ENCODE measurements around the gene IFT122.
"Not testable (repeated sequence)": the region's sequence is repeated elsewhere in the genome, so short reads cannot be mapped to it uniquely, and the experiment has no call there.

The IFT122 gene

DNA sequence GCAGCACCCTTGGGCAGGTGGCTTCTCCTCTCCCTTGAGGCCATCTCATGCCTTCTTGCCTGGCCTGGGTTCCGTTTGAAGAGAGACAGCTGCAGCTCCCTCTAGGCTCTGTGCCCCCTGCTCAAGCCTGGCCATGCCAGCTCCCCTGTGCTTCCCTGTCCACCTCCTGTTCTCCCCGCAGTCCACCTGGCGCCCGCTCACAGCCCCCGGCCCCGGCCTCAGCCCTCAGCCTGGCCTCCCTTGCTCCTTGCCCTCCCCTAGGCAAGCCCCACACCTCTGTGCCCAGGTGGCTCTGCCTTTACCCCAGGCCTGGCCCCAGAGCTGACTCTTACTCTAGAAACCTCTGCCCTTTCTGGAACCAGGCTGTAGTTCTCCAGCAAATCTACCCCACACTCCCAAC lies 74.5 kb downstream of the IFT122 start:
- Histone ChIP-seq H3K27ac (ENCODE audit: insufficient read depth, low read length, poor library complexity, severe bottlenecking) (no peak overlapping the region), H3K27me3 (replicated peaks; ENCODE audit: control insufficient read depth, insufficient read depth, low read length, poor library complexity, severe bottlenecking) (no peaks in the 10 kb centered on the region), H3K4me1 (ENCODE audit: control insufficient read depth, insufficient read depth, low read length, poor library complexity, severe bottlenecking) (no peaks in the 10 kb centered on the region), H3K4me3 (ENCODE audit: insufficient read depth, low read depth, low read length, poor library complexity, severe bottlenecking) (no peak overlapping the region), H3K36me3 (ENCODE audit: control insufficient read depth, insufficient read depth, low read length) (no peaks in the 10 kb centered on the region), H3K9me3 (ENCODE audit: control insufficient read depth, low read length) (no peaks in the 10 kb centered on the region)
- DNase-seq, result no peak

DNA sequence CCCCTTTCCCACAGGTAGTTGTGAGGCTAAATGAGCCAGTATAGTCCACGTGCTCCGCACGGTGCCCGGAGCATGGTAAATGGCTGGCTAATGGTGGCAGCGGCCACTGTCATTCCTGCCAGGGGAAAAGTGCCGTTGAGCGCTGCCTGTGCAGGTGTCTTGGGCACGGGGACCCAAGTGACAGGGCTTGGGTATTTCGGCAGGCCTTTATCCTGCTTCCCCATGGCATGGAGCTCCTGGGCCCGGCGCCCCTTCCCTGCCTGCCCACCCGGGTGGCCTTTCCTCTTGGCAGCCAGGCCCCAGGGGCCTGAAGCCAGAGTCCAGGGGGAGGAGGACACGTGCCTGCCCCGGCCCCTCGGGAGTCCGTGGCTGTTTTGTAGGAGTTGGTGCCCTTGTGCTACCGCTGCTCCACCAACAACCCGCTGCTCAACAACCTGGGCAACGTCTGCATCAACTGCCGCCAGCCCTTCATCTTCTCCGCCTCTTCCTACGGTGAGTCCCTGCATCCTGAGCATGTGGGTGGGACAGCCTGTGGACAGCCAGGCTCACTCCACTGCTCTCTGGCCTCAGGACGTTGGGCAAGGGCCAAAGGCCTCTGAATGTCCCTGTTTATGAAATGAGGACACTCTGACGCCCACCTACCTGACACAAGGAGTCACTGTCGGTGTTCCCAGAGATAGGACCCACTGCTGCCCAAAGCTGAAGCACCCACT lies 75.2 kb downstream of the IFT122 start:
- H3K27me3 ChIP-seq (replicated peaks; ENCODE audit: control insufficient read depth, insufficient read depth, low read length, poor library complexity, severe bottlenecking); DNase-seq; H3K4me3 ChIP-seq (ENCODE audit: insufficient read depth, low read depth, low read length, poor library complexity, severe bottlenecking); H3K36me3 ChIP-seq (ENCODE audit: control insufficient read depth, insufficient read depth, low read length); H3K9me3 ChIP-seq (ENCODE audit: control insufficient read depth, low read length); H3K4me1 ChIP-seq (ENCODE audit: control insufficient read depth, insufficient read depth, low read length, poor library complexity, severe bottlenecking); H3K27ac ChIP-seq (ENCODE audit: insufficient read depth, low read length, poor library complexity, severe bottlenecking): not testable (repeated sequence)

DNA sequence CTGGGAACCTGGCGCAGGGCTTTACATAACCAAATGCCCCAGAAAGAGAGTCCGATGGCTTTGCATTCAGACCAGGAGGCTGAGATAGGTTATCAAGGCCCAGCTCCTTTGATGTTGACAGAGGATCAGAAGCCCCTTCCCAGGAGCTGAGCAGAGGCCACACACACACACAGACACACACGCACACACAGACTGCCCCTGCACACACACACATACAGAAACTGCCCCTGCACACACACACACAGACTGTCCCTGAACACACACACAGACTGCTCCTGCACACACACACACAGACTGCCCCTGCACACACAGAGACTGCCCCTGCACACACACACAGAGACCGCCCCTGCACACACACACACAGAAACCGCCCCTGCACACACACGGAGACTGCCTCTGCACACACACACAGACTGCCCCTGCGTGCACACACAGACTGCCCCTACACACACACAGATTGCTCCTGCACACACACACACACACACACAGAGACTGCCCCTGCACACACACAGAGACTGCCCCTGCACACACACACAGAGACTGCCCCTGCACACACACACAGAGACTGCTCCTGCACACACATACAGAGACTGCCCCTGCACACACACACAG lies 75.9 kb downstream of the IFT122 start:
- H3K4me3 ChIP-seq (ENCODE audit: insufficient read depth, low read depth, low read length, poor library complexity, severe bottlenecking); DNase-seq; H3K36me3 ChIP-seq (ENCODE audit: control insufficient read depth, insufficient read depth, low read length); H3K9me3 ChIP-seq (ENCODE audit: control insufficient read depth, low read length); H3K4me1 ChIP-seq (ENCODE audit: control insufficient read depth, insufficient read depth, low read length, poor library complexity, severe bottlenecking); H3K27ac ChIP-seq (ENCODE audit: insufficient read depth, low read length, poor library complexity, severe bottlenecking); H3K27me3 ChIP-seq (replicated peaks; ENCODE audit: control insufficient read depth, insufficient read depth, low read length, poor library complexity, severe bottlenecking): not testable (repeated sequence)

DNA sequence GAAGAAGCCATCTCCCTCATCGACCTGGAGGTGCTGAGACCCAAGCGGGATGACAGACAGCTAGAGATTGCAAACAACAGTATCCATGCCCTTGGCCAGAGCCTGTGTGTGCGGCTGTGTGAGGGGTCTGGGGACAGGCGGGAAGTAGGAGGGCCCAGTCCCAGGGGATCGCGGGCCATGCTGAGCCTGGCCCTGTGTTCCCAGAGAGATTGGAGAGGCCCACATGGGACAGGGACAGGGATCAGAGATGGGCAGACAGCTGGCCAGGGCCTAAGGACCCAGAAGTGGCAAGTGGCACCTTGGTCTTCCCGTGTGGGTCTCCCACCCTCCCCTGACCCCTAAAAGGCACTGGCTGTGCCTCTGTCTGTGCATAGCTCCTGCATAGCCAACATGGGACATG lies 77.5 kb downstream of the IFT122 start:
- Histone ChIP-seq H3K36me3 (ENCODE audit: control insufficient read depth, insufficient read depth, low read length) (no peaks in the 10 kb centered on the region), H3K4me1 (ENCODE audit: control insufficient read depth, insufficient read depth, low read length, poor library complexity, severe bottlenecking) (no peaks in the 10 kb centered on the region), H3K4me3 (ENCODE audit: insufficient read depth, low read depth, low read length, poor library complexity, severe bottlenecking) (no peak overlapping the region), H3K27ac (ENCODE audit: insufficient read depth, low read length, poor library complexity, severe bottlenecking) (no peak overlapping the region), H3K27me3 (replicated peaks; ENCODE audit: control insufficient read depth, insufficient read depth, low read length, poor library complexity, severe bottlenecking) (no peaks in the 10 kb centered on the region), H3K9me3 (ENCODE audit: control insufficient read depth, low read length) (no peaks in the 10 kb centered on the region)
- DNase-seq, result no peak

DNA sequence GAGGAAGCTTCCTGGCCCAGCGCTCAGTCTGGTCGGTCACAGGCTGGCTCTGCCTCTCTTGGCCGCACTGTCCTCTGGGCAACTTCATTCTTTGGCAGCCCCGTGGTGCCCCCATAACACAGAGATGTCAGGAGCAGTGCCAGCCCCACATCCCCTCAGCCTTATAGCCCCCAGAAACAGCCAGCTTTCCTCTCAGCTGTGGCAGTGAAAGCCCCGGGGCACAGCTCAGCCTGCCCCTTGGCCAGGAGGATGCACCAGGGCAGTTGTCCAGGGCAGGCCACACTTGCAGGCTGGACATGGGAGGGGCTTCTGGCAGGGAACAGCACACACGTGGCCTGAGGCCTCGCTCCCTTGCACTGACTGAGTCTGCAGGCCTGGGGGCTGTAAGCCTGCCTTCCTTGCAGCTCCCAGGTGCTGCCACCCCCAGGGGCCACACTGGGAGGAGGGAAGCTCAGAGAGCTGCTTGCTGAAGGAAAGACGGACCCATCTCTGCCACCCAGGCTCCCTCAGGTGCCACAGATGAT lies 78.1 kb downstream of the IFT122 start:
- H3K36me3 ChIP-seq (ENCODE audit: control insufficient read depth, insufficient read depth, low read length), result no peaks in the 10 kb centered on the region

DNA sequence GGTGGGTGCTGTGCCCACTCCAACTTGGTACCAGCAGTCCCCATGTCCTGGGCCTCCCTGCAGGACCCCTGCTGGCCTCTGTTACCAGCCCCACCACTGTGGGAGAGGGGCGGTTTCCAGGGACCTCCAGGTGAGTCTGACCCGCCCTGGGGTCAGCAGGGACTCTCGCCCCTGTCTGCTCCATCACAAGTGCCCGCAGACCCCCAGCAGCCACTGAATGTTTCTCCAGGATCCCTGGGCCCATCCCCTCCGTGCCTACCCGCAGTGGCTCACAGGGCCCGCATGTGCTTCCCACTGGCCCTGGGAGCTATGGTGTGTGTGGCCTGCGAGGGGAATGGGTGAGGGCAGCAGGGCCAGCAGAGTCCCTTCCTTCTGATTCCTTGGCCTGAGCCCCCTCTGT lies 78.6 kb downstream of the IFT122 start:
- H3K4me3 ChIP-seq (ENCODE audit: insufficient read depth, low read depth, low read length, poor library complexity, severe bottlenecking), result no peak overlapping the region
- DNase-seq, result no peak
- H3K27ac ChIP-seq (ENCODE audit: insufficient read depth, low read length, poor library complexity, severe bottlenecking), result no peak overlapping the region
- H3K9me3 ChIP-seq (ENCODE audit: control insufficient read depth, low read length), result no peaks in the 10 kb centered on the region
- H3K27me3 ChIP-seq (replicated peaks; ENCODE audit: control insufficient read depth, insufficient read depth, low read length, poor library complexity, severe bottlenecking), result no peaks in the 10 kb centered on the region
- no peaks in the 10 kb centered on the region for H3K4me1 ChIP-seq (ENCODE audit: control insufficient read depth, insufficient read depth, low read length, poor library complexity, severe bottlenecking)
- H3K36me3 ChIP-seq (ENCODE audit: control insufficient read depth, insufficient read depth, low read length), result no peaks in the 10 kb centered on the region

More for the DNA sequence above, 78.1 kb downstream of the IFT122 start:
- Histone ChIP-seq H3K4me3 (ENCODE audit: insufficient read depth, low read depth, low read length, poor library complexity, severe bottlenecking) (no peak overlapping the region), H3K27ac (ENCODE audit: insufficient read depth, low read length, poor library complexity, severe bottlenecking) (no peak overlapping the region), H3K9me3 (ENCODE audit: control insufficient read depth, low read length) (no peaks in the 10 kb centered on the region), H3K4me1 (ENCODE audit: control insufficient read depth, insufficient read depth, low read length, poor library complexity, severe bottlenecking) (no peaks in the 10 kb centered on the region), H3K27me3 (replicated peaks; ENCODE audit: control insufficient read depth, insufficient read depth, low read length, poor library complexity, severe bottlenecking) (no peaks in the 10 kb centered on the region)
- DNase-seq, result no peak

DNA sequence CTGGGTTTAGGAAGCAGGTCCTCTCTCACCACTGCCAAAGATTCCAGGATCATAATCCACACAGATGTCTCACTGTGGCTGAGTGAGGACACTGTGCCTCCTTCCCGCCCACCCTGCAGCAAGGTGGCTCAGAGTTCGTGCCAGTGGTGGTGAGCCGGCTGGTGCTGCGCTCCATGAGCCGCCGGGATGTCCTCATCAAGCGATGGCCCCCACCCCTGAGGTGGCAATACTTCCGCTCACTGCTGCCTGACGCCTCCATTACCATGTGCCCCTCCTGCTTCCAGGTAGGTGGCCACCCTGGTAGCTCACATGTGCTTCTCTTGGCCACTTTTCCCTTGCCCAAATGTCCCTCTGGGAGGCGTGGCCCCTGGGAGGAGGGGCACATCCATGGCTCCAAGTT lies 79.4 kb downstream of the IFT122 start:
- Histone ChIP-seq H3K4me3 (ENCODE audit: insufficient read depth, low read depth, low read length, poor library complexity, severe bottlenecking) (no peak overlapping the region), H3K9me3 (ENCODE audit: control insufficient read depth, low read length) (no peaks in the 10 kb centered on the region), H3K4me1 (ENCODE audit: control insufficient read depth, insufficient read depth, low read length, poor library complexity, severe bottlenecking) (no peaks in the 10 kb centered on the region), H3K27me3 (replicated peaks; ENCODE audit: control insufficient read depth, insufficient read depth, low read length, poor library complexity, severe bottlenecking) (no peaks in the 10 kb centered on the region), H3K36me3 (ENCODE audit: control insufficient read depth, insufficient read depth, low read length) (no peaks in the 10 kb centered on the region), H3K27ac (ENCODE audit: insufficient read depth, low read length, poor library complexity, severe bottlenecking) (no peak overlapping the region)
- no peak for DNase-seq

DNA sequence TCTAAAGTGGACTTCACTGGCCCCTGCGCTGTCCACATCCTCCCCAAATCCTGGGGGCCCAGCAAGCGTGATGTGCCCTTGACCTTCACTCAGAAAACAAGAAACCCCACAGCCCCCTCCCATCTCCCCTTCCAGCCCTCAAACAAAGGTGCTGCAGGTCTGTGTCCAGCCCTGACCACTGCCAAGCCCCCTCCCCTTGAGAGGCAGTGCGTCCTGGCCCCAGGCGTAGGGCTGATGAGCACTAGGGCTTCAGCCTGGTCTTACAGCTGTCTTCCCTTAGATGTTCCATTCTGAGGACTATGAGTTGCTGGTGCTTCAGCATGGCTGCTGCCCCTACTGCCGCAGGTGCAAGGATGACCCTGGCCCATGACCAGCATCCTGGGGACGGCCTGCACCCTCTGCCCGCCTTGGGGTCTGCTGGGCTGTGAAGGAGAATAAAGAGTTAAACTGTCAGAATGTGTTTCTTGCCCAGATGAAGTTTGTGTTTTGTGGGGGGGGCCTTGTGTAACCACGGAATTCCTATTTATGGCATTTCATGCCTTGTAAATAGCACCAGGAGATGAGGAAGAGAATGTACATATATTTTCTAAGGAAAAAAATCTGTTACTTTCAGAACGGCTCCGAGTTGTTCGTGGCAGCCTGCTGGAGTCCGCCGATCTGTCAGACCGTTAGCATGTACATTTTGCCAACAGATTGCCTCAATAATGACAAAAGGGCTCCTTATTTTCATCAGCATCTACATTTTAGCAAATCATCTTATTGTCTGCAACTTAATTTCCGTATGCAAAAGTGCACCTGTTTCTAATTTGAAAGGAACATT lies 80.1 kb downstream of the IFT122 start:
- no peak for DNase-seq
- H3K27ac ChIP-seq (ENCODE audit: insufficient read depth, low read length, poor library complexity, severe bottlenecking), result no peak overlapping the region
- H3K4me3 ChIP-seq (ENCODE audit: insufficient read depth, low read depth, low read length, poor library complexity, severe bottlenecking), result no peak overlapping the region
- H3K4me1 ChIP-seq (ENCODE audit: control insufficient read depth, insufficient read depth, low read length, poor library complexity, severe bottlenecking), result no peaks in the 10 kb centered on the region
- no peaks in the 10 kb centered on the region for H3K27me3 ChIP-seq (replicated peaks; ENCODE audit: control insufficient read depth, insufficient read depth, low read length, poor library complexity, severe bottlenecking)
- H3K36me3 ChIP-seq (ENCODE audit: control insufficient read depth, insufficient read depth, low read length), result no peaks in the 10 kb centered on the region
- H3K9me3 ChIP-seq (ENCODE audit: control insufficient read depth, low read length), result no peaks in the 10 kb centered on the region

DNA sequence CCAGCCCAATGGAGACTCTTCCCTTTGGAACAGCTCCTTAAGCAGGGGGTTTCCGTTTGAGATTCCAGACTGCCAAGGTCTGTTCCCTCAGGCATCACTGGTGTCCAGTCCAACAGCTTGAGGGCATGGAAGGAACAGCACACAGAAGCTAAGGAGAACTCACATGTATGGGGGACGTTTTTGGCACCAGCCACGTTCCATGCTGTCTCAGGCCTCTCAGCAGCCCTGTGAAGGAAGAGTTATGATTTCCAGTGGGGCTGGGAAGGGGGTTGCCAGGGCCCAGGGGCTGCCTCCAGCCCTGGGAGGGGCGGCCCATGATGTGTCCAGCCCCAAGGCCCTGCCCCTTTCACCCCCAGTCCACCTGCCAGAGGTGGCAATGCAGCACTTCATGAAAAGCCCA lies 80.9 kb downstream of the IFT122 start:
- no peaks in the 10 kb centered on the region for H3K36me3 ChIP-seq (ENCODE audit: control insufficient read depth, insufficient read depth, low read length)
- no peak for DNase-seq
- H3K9me3 ChIP-seq (ENCODE audit: control insufficient read depth, low read length), result no peaks in the 10 kb centered on the region
- no peaks in the 10 kb centered on the region for H3K4me1 ChIP-seq (ENCODE audit: control insufficient read depth, insufficient read depth, low read length, poor library complexity, severe bottlenecking)
- no peaks in the 10 kb centered on the region for H3K27me3 ChIP-seq (replicated peaks; ENCODE audit: control insufficient read depth, insufficient read depth, low read length, poor library complexity, severe bottlenecking)
- H3K4me3 ChIP-seq (ENCODE audit: insufficient read depth, low read depth, low read length, poor library complexity, severe bottlenecking), result no peak overlapping the region
- no peak overlapping the region for H3K27ac ChIP-seq (ENCODE audit: insufficient read depth, low read length, poor library complexity, severe bottlenecking)

DNA sequence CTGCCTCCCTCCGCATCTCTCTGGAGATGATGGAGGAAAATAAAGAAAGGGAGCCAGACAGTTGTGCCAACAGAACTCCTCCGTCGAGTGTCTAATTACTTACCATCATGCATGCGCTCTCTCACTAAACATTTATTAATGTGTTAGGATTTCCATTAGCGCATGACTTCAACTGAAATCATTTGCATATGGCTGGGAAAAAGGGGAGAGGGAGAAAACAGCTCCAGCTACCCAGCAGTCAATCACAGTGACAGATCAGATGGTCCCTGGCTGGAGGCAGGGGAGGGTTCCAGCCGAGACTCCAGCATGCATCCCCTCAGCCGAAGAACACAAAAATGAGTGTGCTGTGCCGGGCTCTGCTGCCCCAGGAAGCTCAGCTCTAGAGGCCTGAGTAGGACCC lies 81.6 kb downstream of the IFT122 start:
- no peak for DNase-seq
- H3K4me1 ChIP-seq (ENCODE audit: control insufficient read depth, insufficient read depth, low read length, poor library complexity, severe bottlenecking), result no peaks in the 10 kb centered on the region
- no peak overlapping the region for H3K27ac ChIP-seq (ENCODE audit: insufficient read depth, low read length, poor library complexity, severe bottlenecking)
- no peak overlapping the region for H3K4me3 ChIP-seq (ENCODE audit: insufficient read depth, low read depth, low read length, poor library complexity, severe bottlenecking)
- H3K27me3 ChIP-seq (replicated peaks; ENCODE audit: control insufficient read depth, insufficient read depth, low read length, poor library complexity, severe bottlenecking), result no peaks in the 10 kb centered on the region
- H3K36me3 ChIP-seq (ENCODE audit: control insufficient read depth, insufficient read depth, low read length), result no peaks in the 10 kb centered on the region
- H3K9me3 ChIP-seq (ENCODE audit: control insufficient read depth, low read length), result no peaks in the 10 kb centered on the region
